GM18502 (cell line): Measurements from ENCODE around the gene HNRNPLL.
"Not testable (repeated sequence)": the region's sequence is repeated elsewhere in the genome, so short reads cannot be mapped to it uniquely, and the experiment has no call there.

Source experiments
- ATAC-seq: cut with Tn5 transposase; IDR thresholded peaks from one replicate; pipeline ENCODE4 v1.9.1; 2021; ENCODE audit warnings: mild to moderate bottlenecking; ENCODE audit not compliant: unreplicated experiment, poor library complexity

The HNRNPLL gene

DNA sequence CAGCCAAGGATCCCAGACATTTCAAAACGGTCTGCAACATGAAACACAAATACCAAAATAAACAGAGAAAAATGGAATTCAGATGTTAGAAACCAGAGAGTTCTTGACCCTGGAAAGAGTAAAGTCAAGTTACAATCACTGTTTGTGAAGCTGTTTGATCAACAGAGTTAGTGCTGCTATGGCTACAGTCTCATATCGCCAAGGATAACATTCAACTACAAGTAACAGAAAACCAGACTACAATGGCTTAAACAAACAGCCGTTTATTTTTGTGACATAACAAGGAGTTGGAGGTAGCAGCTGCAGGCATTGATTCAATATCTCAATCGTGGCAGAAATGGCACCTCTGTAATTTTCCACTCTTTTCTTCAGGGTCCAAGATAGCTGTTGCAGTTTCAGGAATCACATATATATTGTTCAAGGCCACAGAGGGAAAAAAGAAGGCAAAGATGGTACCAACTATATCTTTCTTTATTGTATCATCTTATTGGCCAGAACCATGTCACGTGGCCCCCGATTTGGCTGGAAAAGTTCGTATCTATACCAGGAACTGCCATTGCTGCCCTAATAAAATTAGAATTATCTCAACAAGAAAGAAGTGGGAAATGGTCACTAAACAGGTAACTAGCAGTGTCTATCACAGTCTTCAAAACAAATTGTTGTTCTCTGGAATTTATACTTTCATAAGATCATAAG, 17.7 kb upstream of the HNRNPLL start:
- ATAC-seq: no peak

DNA sequence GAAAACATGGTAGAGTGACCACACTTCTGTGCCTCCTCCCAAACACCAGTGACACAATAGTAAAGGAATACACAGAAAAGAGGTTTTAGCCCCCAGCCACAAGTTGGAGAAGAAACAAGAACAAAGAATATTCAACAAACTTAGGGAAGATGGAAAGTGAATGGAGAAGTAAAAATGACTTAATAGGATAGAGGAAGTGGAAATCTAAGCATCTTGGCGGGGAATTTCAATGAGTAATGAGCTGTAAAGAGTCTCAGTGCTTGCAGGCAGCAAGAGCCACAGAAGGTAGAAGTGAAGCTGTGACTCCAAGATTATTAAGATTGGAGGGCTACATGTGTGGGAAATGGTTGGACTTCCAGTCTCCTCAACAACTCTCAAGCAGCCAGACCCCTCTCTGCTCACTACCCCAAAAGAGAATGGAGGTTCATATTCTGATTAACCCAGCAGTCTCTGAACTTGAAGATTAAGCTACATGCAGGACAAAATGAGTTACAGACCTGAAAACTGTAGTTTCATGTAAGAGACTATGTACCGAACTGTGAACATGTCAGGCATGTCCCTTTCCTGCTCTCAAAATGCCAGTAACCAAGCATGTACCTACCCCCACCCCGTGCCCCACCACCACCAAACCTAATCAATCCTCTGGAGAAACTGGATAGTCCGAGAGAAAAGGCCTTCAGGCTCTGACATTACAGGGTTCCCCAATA, 16.9 kb upstream of the HNRNPLL start:
- peak; percentile 55 for ATAC-seq

DNA sequence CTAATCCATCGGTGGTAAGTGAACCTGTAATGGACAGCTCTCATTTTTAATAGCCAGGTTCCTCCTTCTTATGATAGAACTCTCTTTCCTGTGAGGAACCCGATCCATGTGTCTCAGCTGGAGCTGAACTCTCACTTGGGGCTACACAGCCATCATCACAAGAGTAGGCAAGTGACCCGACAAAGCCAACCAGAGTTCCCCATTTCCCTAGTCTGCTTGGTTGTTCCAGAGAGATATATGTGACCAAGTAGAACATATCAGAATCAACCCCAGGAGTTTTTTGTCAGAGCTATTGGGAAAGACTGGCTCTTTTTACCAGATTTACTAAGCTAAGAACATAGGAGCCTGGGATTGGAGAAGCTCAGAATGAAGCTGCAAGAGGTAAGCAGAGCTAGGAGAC, 14.6 kb upstream of the HNRNPLL start:
- no peak for ATAC-seq

DNA sequence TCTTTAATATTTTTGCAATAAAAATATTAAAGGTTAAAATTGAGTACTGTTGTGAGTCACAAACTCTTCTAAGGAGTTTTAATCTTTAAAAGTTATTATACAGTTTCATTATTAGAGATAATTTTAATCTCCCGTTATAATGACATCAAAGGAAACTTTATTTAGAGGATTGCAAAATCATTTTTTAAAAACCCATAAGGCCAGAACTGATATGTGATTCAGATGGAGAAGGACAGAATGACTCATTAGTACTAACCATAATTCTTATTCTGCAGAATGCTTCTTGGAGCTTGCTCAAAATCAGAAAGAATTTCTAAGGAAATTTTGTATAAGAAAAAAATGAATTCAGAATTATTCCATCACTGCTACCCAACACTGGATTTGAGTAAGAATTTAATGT, 12.5 kb upstream of the HNRNPLL start:
- ATAC-seq: no peak

DNA sequence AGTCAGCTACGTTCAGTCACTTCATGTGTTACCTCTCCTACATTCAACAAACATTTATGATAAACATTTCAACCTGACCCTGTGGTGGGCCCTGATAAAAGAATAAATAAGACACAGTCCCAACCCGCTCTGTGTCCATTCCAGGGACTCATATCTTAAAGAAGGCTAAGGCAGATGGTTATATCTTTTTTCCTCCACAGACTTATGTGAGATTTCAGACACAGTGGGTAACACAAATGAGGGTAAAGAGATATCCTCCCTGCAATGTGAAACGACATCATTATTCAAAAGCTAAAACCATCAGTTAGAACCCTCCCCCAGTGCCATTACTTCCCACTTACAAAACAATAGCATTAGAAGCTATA, 11.1 kb upstream of the HNRNPLL start:
- no peak for ATAC-seq

DNA sequence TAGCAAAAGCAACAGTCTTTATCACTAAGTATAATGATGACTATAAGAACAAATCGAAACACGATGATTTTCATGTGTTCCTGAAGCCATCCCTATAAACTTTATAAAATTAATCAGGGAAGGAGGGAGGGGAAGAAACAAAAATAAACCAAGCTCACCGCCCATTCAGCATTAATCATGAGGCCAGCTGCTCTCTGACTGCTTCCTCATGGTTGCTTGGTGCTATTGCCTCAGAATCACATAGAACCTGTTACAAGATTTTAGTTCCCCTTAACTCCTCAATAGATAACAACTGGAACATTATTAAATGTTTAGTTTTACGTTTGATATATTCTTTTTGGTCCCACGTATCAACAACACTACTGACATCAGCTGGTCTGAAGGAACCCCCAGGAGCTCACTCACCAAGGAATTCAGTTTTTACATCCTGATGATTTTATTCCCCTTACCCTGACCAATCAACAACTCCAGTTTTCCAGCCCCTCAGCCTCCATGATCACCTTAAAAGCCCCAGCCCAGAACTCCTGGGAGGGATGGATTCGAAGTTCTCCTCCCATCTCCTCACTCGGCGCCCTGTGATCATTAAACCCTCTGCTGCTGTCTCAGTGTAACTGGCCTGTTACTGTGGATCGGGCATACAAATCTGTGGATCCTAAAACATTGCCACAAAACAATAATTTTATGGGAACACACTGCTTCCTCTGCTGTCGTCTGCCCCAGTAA, 10.6 kb upstream of the HNRNPLL start:
- ATAC-seq: no peak

DNA sequence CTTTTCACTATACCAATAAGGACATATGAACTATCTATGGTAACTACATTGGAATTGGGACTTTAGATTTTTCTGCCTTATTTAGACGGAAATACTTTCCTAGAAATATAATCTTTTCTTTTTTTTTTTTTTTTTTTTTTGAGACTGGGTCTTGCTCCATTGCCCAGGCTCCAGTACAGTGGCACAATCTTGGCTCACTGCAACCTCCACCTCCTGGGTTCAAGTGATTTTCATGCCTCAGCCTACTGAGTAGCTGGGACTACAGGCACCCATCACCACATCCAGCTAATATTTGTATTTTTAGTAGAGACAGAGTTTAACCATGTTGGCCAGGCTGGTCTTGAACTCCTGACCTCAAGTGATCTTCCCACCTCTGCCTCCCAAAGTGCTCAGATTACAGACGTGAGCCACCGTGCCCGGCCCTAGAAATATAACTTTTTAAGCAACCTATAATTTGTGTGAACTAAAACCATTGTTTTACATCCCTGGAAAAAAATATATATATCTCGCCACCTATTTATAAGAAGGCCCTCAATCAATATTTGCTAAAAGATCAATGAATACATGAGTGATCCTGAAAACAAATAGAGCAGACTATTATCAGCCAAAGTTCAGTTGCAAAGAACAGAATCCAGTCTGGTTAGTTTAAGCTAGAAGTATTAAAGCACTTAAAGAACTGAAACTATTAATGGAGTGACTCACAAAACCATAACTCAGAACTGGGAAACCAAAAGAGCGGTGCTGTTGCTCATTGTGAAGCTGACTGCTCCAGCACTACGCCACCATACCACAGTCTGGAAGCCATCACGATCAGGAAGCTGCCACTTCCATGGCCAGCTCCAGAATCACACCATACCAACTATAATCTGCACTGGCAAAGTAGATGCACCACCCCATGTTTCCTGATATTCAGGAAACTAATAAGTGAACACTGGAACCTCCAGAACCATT, 8.4 kb upstream of the HNRNPLL start:
- ATAC-seq: peak; percentile 71

DNA sequence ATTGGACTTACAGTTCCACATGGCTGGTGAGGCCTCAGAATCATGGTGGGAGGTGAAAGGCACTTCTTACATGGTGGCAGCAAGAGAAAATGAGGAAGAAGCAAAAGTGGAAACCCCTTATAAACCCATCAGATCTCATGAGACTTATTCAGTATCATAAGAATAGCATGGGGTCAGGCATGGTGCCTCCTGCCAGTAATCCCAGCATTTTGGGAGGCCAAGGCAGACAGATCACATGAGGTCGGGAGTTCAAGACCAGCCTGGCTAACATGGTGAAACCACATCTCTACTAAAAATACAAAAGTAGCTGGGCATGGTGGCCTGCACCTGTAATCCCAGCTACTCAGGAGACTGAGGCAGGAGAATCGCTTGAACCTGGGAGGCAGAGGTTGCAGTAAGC, 6.5 kb upstream of the HNRNPLL start:
- not testable (repeated sequence) for ATAC-seq

DNA sequence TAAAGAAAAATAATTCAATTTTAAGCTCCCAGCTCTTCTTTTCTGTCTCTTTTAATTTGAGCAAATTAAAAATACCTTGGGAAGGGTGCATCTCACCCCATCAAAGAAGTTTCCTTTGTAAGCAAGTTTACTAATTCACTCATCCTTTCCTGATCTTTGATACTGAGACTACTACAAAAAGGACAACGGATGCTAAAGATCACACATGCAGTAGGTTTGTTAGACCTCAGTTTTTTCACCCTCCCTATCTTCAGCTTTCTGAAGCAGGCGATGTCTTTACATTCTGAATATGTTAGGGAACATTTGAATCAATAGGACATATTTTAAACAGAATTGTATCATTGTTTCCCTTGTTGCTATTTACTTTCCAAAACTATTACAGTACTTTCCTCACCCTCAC, 6.0 kb upstream of the HNRNPLL start:
- no peak for ATAC-seq

DNA sequence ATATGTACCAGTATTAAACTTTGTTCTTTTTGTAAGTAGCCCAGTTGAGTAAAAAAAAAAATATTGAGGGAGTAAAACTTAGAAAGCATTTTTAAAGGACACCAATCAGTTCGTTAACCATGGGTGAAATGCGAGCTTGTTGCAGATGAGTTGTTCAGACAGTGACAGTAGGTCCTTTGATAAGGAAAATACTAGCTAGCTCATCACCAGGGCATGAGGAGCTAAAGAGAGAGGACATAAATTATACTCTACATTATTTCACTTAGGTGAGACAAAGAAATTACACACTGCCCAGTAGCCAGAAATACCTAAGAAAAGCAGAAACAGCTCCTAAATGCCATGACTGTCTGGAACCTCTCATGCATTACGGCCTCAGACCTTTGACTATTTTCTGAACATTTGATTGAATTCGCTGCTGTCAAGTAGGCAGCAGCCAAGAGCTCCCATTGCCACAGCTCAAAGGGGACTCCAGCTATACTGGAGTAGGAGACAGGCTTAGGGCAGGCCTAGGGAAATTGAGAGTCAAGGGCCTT, 2.6 kb upstream of the HNRNPLL start:
- ATAC-seq: no peak

DNA sequence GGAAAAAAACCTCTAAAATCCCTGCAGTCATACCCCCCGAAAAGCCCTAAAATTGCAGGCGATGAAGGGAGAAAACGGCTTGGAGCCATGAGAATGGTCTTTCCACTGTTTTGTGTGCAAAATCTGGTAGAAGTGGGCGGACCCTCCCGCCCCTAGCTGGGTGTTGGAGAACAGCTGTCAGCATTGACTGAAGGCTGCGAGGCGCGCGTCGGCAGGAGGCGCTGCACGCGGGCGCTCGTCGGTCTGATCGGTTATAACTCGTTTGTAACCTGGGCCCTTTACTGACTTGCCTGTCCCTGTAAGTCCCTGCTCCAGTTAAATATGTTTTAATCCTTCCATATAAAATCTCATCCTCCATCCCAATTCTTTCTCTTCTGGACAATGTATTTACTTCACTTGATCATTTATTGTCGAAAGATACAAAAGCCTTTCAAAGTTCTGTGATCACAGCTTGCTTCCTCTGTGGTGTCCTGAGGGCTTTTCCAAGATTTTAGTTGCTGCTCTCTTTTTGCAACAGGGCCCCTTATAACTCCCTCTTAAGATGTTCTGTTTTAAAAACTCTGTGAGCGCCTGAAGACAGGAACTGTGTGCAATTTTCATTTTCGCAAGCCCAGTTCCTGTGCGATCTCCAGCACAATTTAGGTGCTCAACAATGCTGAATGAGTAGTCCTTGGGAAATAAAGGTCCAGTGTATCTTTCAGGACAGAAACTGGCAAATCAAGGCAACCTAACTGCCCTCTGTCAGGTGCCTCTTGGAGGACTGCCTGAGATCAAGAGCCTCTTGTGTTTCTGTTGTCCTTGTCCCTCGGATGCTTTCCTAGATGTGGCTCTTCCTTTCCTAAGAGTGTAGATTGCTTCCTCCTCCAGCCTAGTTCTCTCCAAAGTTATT, 918 bp upstream of the HNRNPLL start:
- peak; percentile 49 for ATAC-seq

DNA sequence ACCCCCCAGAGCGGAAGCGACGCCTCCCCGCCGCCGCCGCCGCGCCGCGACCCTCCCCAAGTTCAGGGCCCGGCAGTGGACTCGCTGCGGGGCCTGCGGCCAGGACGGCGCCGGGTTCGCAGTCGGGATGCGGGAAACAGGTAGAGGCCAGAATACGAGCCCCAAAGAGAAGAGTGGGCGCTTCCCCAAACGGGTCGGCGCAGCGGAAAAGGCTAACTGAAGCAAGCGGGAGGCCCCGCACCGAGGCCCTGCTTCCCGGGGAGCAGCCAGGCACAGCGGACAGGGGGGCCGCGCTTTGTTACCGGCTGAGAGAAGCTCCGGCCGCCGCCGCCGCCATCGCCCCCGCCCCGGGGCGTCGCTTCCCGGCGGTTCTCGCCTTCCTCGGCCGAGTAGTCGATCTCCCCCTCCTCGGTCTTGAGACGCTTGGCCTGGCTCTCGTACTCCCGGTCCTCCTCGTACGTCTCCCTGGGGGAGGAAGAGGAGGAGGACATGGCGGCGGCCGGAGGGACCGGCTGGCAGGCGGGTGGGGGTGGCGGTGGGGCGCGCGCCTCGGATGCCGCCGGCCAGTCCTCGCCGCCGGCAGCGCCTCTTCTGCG, 494 bp downstream of the HNRNPLL start:
- ATAC-seq: peak; percentile 10

DNA sequence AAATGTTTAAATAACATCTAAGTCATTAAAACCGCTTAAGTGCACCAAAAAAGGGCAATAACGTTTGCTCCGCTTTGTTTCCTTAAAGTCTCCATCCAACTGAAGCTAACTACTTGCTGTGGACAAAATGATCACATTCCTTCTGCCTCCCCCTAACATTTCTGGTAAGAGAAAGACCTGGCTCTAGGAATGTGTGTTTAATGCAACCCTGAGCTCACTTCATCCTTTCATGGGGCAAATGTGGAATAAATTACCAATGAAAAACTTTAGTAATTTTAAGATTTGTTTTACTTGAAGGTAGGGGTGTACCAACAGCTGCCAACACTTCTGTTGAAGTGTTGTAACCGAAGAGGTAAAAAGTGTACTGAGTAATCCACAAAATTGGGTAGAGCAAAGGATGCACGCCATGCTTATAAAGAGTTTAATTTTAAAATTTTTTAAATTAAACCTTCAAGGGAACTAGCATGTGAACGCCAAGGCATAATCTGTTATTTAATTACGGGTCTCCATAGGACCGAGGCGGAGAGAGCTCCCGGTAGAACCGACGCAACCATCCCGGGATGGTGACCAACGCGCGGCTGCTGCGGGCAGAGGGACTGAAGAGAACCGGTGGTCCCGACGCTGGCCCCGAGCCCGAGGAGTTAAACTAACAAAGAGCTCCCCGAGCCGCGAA, 1.1 kb downstream of the HNRNPLL start:
- no peak for ATAC-seq

DNA sequence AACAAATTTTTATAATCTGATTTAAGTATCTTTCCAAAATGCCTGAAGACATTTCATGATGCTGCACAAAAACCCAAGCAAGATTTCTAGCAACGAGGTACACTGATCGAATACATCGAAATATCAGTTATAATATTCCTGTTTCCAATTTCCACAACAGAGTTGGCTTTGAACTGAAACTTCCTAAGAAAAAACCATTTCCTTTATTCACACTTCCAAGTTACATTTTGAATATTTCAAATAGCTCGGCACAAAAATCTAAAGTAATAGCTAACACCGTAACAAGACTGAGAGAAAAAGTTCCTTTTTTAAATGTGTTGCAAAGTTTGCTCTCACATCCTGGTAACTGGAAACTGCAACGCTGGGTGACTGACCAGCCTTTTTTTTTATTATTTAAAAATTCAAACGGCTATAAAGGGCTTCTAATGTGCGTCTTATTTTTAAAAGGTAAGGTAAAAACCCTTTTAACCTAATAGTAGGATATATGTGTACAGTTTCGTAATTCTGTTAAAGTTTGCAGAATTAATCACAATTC, 1.7 kb downstream of the HNRNPLL start:
- ATAC-seq: no peak

DNA sequence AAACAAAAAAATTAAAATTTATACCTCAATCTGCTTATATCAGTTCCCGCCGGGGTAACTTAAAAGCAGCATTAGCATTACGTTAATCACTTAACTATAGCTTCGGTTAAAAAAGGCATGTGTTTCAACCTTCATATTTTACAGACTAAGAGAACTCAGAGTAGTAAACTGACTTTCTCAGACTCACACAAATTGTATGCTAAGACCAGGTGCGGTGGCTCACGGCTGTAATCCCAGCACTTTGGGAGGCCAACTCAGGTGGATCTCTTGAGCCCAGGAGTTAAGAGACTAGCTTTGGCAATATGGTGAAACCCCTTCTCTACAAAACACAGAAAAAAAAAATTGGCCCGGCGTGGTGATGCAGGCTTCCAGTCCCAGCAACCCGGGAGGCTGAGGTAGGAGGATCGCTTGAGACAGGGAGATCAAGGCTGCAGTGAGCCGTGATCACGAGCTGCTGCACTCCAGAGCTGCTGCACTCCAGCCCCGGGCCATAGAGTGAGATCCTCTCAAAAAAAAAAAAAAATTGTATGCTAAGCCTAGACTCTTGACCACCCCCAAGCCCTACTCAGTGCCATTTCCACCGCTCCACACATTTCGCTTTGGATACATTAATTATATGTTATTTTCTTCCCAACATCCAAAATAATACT, 2.4 kb downstream of the HNRNPLL start:
- ATAC-seq: no peak

DNA sequence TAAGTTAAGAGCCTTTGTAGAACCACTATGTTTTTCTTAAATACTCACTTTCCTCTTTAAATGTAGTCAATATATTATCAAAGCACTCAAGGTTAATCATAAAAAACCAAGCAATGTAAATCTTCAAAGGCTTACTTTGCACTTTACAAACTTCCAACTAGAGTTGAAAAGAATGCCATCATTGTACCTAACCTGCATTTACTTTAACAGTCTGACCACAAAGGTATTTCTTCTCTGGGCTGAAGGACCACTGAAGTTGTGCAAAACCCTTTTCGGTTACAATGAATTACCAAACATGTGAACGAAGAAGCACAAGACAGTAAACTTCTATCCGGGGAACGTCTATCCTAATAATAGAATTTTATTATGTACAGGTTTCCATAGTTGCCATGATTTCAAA, 3.0 kb downstream of the HNRNPLL start:
- no peak for ATAC-seq

DNA sequence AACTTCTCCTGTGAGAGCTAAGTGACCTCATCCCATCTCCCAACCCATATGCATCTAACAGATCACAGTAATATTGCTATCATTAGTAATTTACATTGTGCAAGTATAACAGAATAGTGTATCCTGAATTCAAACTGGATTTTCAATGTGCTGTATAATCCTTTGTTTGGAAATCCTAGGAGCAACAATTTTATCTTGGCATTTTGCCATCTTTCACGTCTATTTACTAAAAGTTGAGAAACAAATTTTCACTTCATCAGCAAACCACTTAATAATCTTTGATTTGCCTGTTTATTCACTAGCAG, 3.8 kb downstream of the HNRNPLL start:
- no peak for ATAC-seq
